IMR-90 (cell line): ENCODE measurements around the gene RFXANK. TPM values are rescaled to one million over a fixed set of nuclear protein-coding genes. Genes with fewer than 3 reads are reported as not detected.

Source experiments
- ATAC-seq: fragments of 200-7000 bp; cut with Tn5 transposase; 2 replicates; pipeline ENCODE4 v1.9.1; 2020; ENCODE audit warnings: low read depth, mild to moderate bottlenecking, moderate library complexity
- BruUV-seq: library from RNA; stranded (reverse); fragments of 400-500 nt; replicated peaks from 2 replicates; lab custom pipeline; 2021; lab: Mats Ljungman, UMichigan
- CTCF ChIA-PET: fragments of 300-600 bp; formaldehyde crosslinking; extraction: SDS; loops from one replicate; lab custom pipeline; 2021; ENCODE audit warnings: antibody characterized with exemption; lab: Yijun Ruan, JAX
- POLR2A ChIA-PET: fragments of 300-600 bp; sonication (Branson Sonifier 250); formaldehyde crosslinking; loops from one replicate; lab custom pipeline; 2022; ENCODE audit warnings: antibody characterized with exemption; ENCODE audit not compliant: unreplicated experiment; lab: Charles Lee
- DNase-seq: peaks from one replicate; pipeline ENCODE4 v3.0.0; 2013
- H2AFZ ChIP-seq: replicated peaks from 2 replicates; pipeline ENCODE3; 2013; ENCODE audit warnings: low read length, mild to moderate bottlenecking; ENCODE audit not compliant: poor library complexity
- H2AK5ac ChIP-seq: 2 replicates; pipeline ENCODE4 v1.6.1; 2013; ENCODE audit warnings: low read depth, low read length, inconsistent platforms
- H2AK9ac ChIP-seq: replicated peaks from 2 replicates; pipeline ENCODE3; 2013; ENCODE audit warnings: mild to moderate bottlenecking, low read depth, low read length, moderate library complexity; ENCODE audit not compliant: poor library complexity
- H2BK120ac ChIP-seq: 2 replicates; pipeline ENCODE4 v1.6.1; 2013; ENCODE audit warnings: low read depth, low read length, inconsistent platforms
- H2BK15ac ChIP-seq: 3 replicates; pipeline ENCODE4 v1.6.1; 2013; ENCODE audit warnings: low read depth, low read length, inconsistent platforms
- H2BK20ac ChIP-seq: 2 replicates; pipeline ENCODE4 v1.6.1; 2013; ENCODE audit warnings: low read depth, mild to moderate bottlenecking, inconsistent platforms, low read length, moderate library complexity
- H2BK5ac ChIP-seq: 2 replicates; pipeline ENCODE4 v1.6.1; 2013; ENCODE audit warnings: mild to moderate bottlenecking, low read depth, low read length, inconsistent platforms; ENCODE audit not compliant: poor library complexity, severe bottlenecking
- H3K14ac ChIP-seq: replicated peaks from 2 replicates; pipeline ENCODE4 v1.6.1; 2013; ENCODE audit warnings: low read depth, low read length, inconsistent platforms
- H3K18ac ChIP-seq: 2 replicates; pipeline ENCODE4 v1.6.1; 2013; ENCODE audit warnings: low read depth, low read length, control low read depth
- H3K23ac ChIP-seq: 2 replicates; pipeline ENCODE4 v1.6.1; 2013; ENCODE audit warnings: low read depth, low read length, inconsistent platforms
- H3K27ac ChIP-seq: 2 replicates; pipeline ENCODE4 v1.5.1; 2013; ENCODE audit warnings: mild to moderate bottlenecking, control low read depth, low read length; ENCODE audit not compliant: insufficient read depth
- H3K27me3 ChIP-seq: 2 replicates; pipeline ENCODE4 v1.6.1; 2013; ENCODE audit warnings: low read length; ENCODE audit not compliant: control insufficient read depth, insufficient read depth
- H3K36me3 ChIP-seq: 2 replicates; pipeline ENCODE4 v1.6.1; 2013; ENCODE audit warnings: low read length, mixed read lengths; ENCODE audit not compliant: control insufficient read depth, insufficient read depth
- H3K4ac ChIP-seq: 2 replicates; pipeline ENCODE4 v1.6.1; 2013; ENCODE audit warnings: low read depth, low read length, inconsistent platforms
- H3K4me1 ChIP-seq: 2 replicates; pipeline ENCODE4 v1.6.1; 2013; ENCODE audit warnings: low read length, mixed read lengths; ENCODE audit not compliant: control insufficient read depth, insufficient read depth
- H3K4me2 ChIP-seq: 2 replicates; pipeline ENCODE4 v1.6.1; 2013; ENCODE audit warnings: low read depth, mild to moderate bottlenecking, control low read depth, low read length, moderate library complexity
- H3K4me3 ChIP-seq: 2 replicates; pipeline ENCODE4 v1.5.1; 2013; ENCODE audit warnings: low read depth, mild to moderate bottlenecking, control low read depth, low read length, moderate library complexity; ENCODE audit not compliant: insufficient read depth
- H3K56ac ChIP-seq: 2 replicates; pipeline ENCODE4 v1.6.1; 2013; ENCODE audit warnings: low read length, inconsistent platforms; ENCODE audit not compliant: insufficient read depth; ENCODE audit errors: extremely low read depth
- H3K79me1 ChIP-seq, 2 experiments: 2 replicates each; pipeline ENCODE4 v1.6.1; 2013; ENCODE audit warnings: low read length in 2 of 2, inconsistent platforms in 1 of 2, low read depth in 1 of 2
- H3K9ac ChIP-seq: 2 replicates; pipeline ENCODE4 v1.6.1; 2013; ENCODE audit warnings: low read depth, low read length, control low read depth
- H3K9me1 ChIP-seq: 2 replicates; pipeline ENCODE4 v1.6.1; 2013; ENCODE audit warnings: low read length, inconsistent platforms; ENCODE audit not compliant: insufficient read depth
- H3K9me3 ChIP-seq: 2 replicates; pipeline ENCODE4 v1.6.1; 2013; ENCODE audit warnings: low read length; ENCODE audit not compliant: control insufficient read depth, insufficient read depth
- H4K20me1 ChIP-seq: 2 replicates; pipeline ENCODE4 v1.6.1; 2013; ENCODE audit warnings: low read length, inconsistent platforms; ENCODE audit not compliant: insufficient read depth
- H4K5ac ChIP-seq: 2 replicates; pipeline ENCODE4 v1.6.1; 2013; ENCODE audit warnings: mild to moderate bottlenecking, low read depth, low read length, control low read depth
- H4K8ac ChIP-seq, 2 experiments: 2 replicates each; pipeline ENCODE4 v1.6.1; 2013; ENCODE audit warnings: low read depth in 2 of 2, low read length in 2 of 2, control low read depth in 1 of 2, inconsistent platforms in 1 of 2
- H4K91ac ChIP-seq: 2 replicates; pipeline ENCODE4 v1.6.1; 2013; ENCODE audit warnings: low read depth, low read length, inconsistent platforms; ENCODE audit not compliant: insufficient read depth
- CEBPB ChIP-seq: IDR thresholded peaks from 2 replicates; pipeline ENCODE4 v1.6.1; 2012; ENCODE audit warnings: low read depth, low read length, improper control_type of control experiment
- CHD1 ChIP-seq: IDR thresholded peaks from 2 replicates; pipeline ENCODE4 v1.6.1; 2012; ENCODE audit warnings: low read depth, low read length, improper control_type of control experiment
- MAZ ChIP-seq: IDR thresholded peaks from 2 replicates; pipeline ENCODE4 v1.6.1; 2012; ENCODE audit warnings: low read depth, mild to moderate bottlenecking, low read length, improper control_type of control experiment, moderate library complexity, borderline replicate concordance
- MXI1 ChIP-seq: IDR thresholded peaks from 2 replicates; pipeline ENCODE4 v1.6.1; 2012; ENCODE audit warnings: low read depth, mild to moderate bottlenecking, low read length, moderate library complexity, borderline replicate concordance
- NFE2L2 ChIP-seq: fragments of 150-350 bp; IDR thresholded peaks from 2 replicates; pipeline ENCODE4 v1.6.1; 2016; ENCODE audit warnings: low read depth, mild to moderate bottlenecking, low read length
- POLR2A ChIP-seq: IDR thresholded peaks from 2 replicates; pipeline ENCODE4 v1.6.1; 2012; ENCODE audit warnings: mild to moderate bottlenecking, low read depth, low read length
- WGBS, 2 experiments: methylation state at CpG; one replicate each; pipeline versions ENCODE4 v1.1.5 to v1.1.7; 2013; ENCODE audit warnings: missing lambda C conversion rate in 2 of 2; ENCODE audit not compliant: insufficient read length in 1 of 2; ENCODE audit errors: extremely low coverage in 2 of 2; 5-methylcytosine and 5-hydroxymethylcytosine counted together
- dilution Hi-C: fragments of 300-500 bp; cut with HindIII; formaldehyde crosslinking; loops from one replicate; pipeline ENCODE4 v1.14.3; 2018; ENCODE audit warnings: low sequenced_read_pairs; ENCODE audit not compliant: unreplicated experiment
- in situ Hi-C: fragments of 300-500 bp; cut with MboI; formaldehyde crosslinking; loops from 3 replicates; pipeline ENCODE4 v1.14.3; 2019; ENCODE audit warnings: low sequenced_read_pairs, inconsistent platforms, mixed read lengths
- intact Hi-C: fragments of 100-400 bp; cut with micrococcal nuclease; formaldehyde crosslinking; loops from 2 replicates; pipeline ENCODE4 v1.10.0; 2022
- polyA plus RNA-seq, 3 experiments: library from polyadenylated mRNA; depleted of rRNA; stranded (reverse); fragments of >200 nt; gene quantifications; 2 replicates each; pipeline ENCODE4 v1.2.3, GENCODE V29; 2012; ENCODE audit warnings: low replicate concordance in 1 of 3
- total RNA-seq: library from RNA; depleted of rRNA; stranded (reverse); fragments of >200 nt; gene quantifications from 2 replicates; pipeline ENCODE4 v1.2.3, GENCODE V29; 2012
- TF ChIP-seq, protein P1 (sequence below): conservative IDR thresholded peaks from 2 replicates; pipeline ENCODE4 v1.5.1; 2012; ENCODE audit warnings: mild to moderate bottlenecking, low read depth, low read length, improper control_type of control experiment

Gene RFXANK
- total and polyA plus RNA-seq, 2 of the 4 experiments (the other 2 are of a cell fraction): 68.3 to 97.8 TPM

GRCh38 chr19:19157808-19158207 is 34.2 kb upstream of the RFXANK start (continued):
- TF ChIP-seq, protein P1, sequence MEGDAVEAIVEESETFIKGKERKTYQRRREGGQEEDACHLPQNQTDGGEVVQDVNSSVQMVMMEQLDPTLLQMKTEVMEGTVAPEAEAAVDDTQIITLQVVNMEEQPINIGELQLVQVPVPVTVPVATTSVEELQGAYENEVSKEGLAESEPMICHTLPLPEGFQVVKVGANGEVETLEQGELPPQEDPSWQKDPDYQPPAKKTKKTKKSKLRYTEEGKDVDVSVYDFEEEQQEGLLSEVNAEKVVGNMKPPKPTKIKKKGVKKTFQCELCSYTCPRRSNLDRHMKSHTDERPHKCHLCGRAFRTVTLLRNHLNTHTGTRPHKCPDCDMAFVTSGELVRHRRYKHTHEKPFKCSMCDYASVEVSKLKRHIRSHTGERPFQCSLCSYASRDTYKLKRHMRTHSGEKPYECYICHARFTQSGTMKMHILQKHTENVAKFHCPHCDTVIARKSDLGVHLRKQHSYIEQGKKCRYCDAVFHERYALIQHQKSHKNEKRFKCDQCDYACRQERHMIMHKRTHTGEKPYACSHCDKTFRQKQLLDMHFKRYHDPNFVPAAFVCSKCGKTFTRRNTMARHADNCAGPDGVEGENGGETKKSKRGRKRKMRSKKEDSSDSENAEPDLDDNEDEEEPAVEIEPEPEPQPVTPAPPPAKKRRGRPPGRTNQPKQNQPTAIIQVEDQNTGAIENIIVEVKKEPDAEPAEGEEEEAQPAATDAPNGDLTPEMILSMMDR: no peak
- TF ChIP-seq NFE2L2: no peak
- TF ChIP-seq MXI1: no peak
- no peak for TF ChIP-seq POLR2A

DNA sequence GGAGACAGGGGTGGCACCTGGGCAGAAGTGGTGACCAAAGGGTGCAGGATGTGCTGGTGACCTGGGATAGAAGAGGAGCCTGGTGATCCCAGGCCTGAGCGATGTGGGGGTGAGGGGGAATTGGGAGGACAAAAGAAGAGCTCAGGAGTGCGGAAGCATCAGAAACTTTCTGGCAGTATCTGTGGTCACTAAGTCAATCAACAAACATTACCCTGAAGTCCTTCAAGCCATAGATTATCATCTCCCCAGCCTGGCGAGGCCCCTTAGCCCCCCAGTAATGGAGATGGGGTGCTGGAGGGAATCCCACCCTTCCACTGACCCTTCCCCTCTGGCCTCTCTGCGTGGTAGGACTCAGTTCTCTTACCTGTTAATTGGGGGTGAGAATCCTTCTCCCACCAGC is 32.5 kb upstream of the RFXANK start:
- BruUV-seq: no TSS peak
- H3K4me2 ChIP-seq: no peak overlapping the region
- H2BK15ac ChIP-seq: no peak overlapping the region
- ChIA-PET CTCF (no interaction called here), POLR2A (no interaction called here)
- H2BK120ac ChIP-seq: no peak overlapping the region
- H2BK20ac ChIP-seq: no peak overlapping the region
- H3K4ac ChIP-seq: no peak overlapping the region
- no peaks in the 10 kb centered on the region for H3K27me3 ChIP-seq
- H4K5ac ChIP-seq: no peak overlapping the region
- no peak overlapping the region for H3K9ac ChIP-seq
- no peaks in the 10 kb centered on the region for H3K9me1 ChIP-seq
- peaks cover 7% of the 10 kb centered on the region; the same call in 1 of the 2 replicates for H3K36me3 ChIP-seq
- no peaks in the 10 kb centered on the region for H3K79me1 ChIP-seq
- H4K91ac ChIP-seq: no peak overlapping the region
- H3K56ac ChIP-seq: no peak overlapping the region
- DNase-seq: no peak
- no peaks in the 10 kb centered on the region for H4K20me1 ChIP-seq
- TF ChIP-seq NFE2L2: no peak
- no peak for TF ChIP-seq MXI1
- no peak for TF ChIP-seq CEBPB
- no peak for TF ChIP-seq MAZ
- no peak for TF ChIP-seq CHD1
- dilution Hi-C loops (no loop called here), in situ Hi-C loops (no loop called here), intact Hi-C loops (no loop called here)
- no peak overlapping the region for H2AFZ ChIP-seq
- no peak overlapping the region for H3K4me3 ChIP-seq
- H2AK9ac ChIP-seq: no peak overlapping the region
- no peak overlapping the region for H3K23ac ChIP-seq
- H3K27ac ChIP-seq: no peak overlapping the region
- no peaks in the 10 kb centered on the region for H3K4me1 ChIP-seq
- ATAC-seq: no peak
- no peak overlapping the region for H3K14ac ChIP-seq
- peaks cover 6% of the 10 kb centered on the region; the same call in 1 of the 2 replicates for H3K9me3 ChIP-seq
- WGBS, 2 experiments: no CpG with 5 or more reads among the region's 4 CpGs
- no peak overlapping the region for H2AK5ac ChIP-seq
- no peak overlapping the region for H2BK5ac ChIP-seq
- H3K18ac ChIP-seq: no peak overlapping the region
- H4K8ac ChIP-seq: no peak overlapping the region
